Measurements from ENCODE around the gene APOBEC2. TPM values are rescaled to one million over a fixed set of nuclear protein-coding genes. Genes with fewer than 3 reads are reported as not detected.
A peak's percentile ranks its signal among the peaks of the same experiment; 100 is the strongest.

Gene APOBEC2
- total RNA-seq, 2 donors from 2014 or later: 2.3 to 4.0 TPM

- 85 to 93% methylated on average over 2 of the region's 2 CpGs for WGBS, 2 donors
- H3K27ac ChIP-seq: no peak overlapping the region
- no peak overlapping the region for H3K4me3 ChIP-seq
- ATAC-seq: no peak
- no peak for DNase-seq
- no peaks in the 10 kb centered on the region for H3K27me3 ChIP-seq
- peaks cover 0 to 9% of the 10 kb centered on the region in 2 donors for H3K36me3 ChIP-seq (replicated peaks in 1 of 2; ENCODE audit: insufficient read depth in 1 of 2, low read depth in 2 of 2)
- intact Hi-C loops (cut with DNase I): no loop called here
- H3K4me1 ChIP-seq: peaks cover 22% of the 10 kb centered on the region
- TF ChIP-seq CTCF (IDR thresholded peaks at IDR 0.05) (no peak), POLR2A (IDR thresholded peaks at IDR 0.05) (no peak)
- no peaks in the 10 kb centered on the region for H3K9me3 ChIP-seq
Measured at GRCh38 chr6:41080621-41081020, 27.6 kb downstream of the APOBEC2 start.

DNA sequence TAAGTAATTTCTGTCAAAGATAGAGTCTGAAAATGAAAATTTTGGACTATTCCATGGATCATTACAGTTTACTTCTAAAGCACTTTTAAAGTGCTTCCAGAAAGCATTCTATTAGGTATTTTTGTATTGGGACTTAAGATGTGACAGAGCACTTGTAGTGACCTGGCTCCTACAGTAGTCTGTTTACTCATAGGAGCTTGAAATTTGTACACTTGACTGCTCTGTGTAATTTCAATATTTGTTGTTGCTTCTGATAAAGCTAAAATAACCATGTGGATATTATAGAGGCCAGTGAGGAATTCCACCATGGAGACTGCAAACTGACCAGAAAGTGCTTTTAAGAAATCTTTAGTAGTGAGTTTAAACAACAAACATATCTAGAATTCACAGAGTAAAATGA lies 30.1 kb downstream of the APOBEC2 start:
- H3K27ac ChIP-seq: no peak overlapping the region
- H3K4me3 ChIP-seq: no peak overlapping the region
- intact Hi-C loops (cut with DNase I): no loop called here
- peaks cover 0 to 14% of the 10 kb centered on the region in 2 donors for H3K36me3 ChIP-seq (replicated peaks in 1 of 2; ENCODE audit: insufficient read depth in 1 of 2, low read depth in 2 of 2)
- no peaks in the 10 kb centered on the region for H3K9me3 ChIP-seq
- no peaks in the 10 kb centered on the region for H3K27me3 ChIP-seq
- no peak for TF ChIP-seq CTCF (IDR thresholded peaks at IDR 0.05)
- TF ChIP-seq POLR2A (IDR thresholded peaks at IDR 0.05): no peak
- peaks cover 5% of the 10 kb centered on the region for H3K4me1 ChIP-seq
- no peak for ATAC-seq
- no peak for DNase-seq

DNA sequence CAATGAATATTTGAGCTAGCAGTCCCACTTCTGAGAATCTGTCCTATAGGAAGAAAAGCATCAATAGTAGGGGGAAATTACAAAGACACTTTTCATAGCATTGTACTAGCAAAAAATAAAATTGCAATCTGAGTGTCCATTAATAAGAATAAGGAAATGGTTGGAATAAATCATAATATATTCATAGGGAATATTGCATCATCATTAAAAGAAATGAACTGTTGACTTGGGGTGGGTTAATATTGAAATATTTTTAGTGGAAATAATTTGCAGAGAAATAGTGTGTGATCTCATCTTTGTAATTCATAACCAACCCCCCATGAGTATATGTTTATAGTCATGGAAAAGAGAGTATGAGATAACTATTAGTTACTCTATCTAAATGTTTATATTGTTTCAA lies 32.2 kb downstream of the APOBEC2 start:
- no peaks in the 10 kb centered on the region for H3K27me3 ChIP-seq
- no peak for DNase-seq
- no peaks in the 10 kb centered on the region for H3K9me3 ChIP-seq
- no peak overlapping the region for H3K4me3 ChIP-seq
- no peak overlapping the region for H3K27ac ChIP-seq
- peaks cover 5% of the 10 kb centered on the region for H3K4me1 ChIP-seq
- TF ChIP-seq CTCF (IDR thresholded peaks at IDR 0.05) (no peak), POLR2A (IDR thresholded peaks at IDR 0.05) (no peak)
- intact Hi-C loops (cut with DNase I): no loop called here
- H3K36me3 ChIP-seq (replicated peaks in 1 of 2; ENCODE audit: insufficient read depth in 1 of 2, low read depth in 2 of 2): peaks cover 0 to 25% of the 10 kb centered on the region in 2 donors
- no peak for ATAC-seq

- WGBS, 2 donors: 88 to 89% methylated on average over 4 of the region's 4 CpGs
- Histone ChIP-seq H3K36me3 (replicated peaks in 1 of 2; ENCODE audit: insufficient read depth in 1 of 2, low read depth in 2 of 2) (peaks cover 3 to 40% of the 10 kb centered on the region in 2 donors), H3K27ac (no peak overlapping the region), H3K4me1 (no peaks in the 10 kb centered on the region), H3K27me3 (no peaks in the 10 kb centered on the region), H3K9me3 (no peaks in the 10 kb centered on the region), H3K4me3 (no peak overlapping the region)
- TF ChIP-seq POLR2A (IDR thresholded peaks at IDR 0.05) (no peak), CTCF (IDR thresholded peaks at IDR 0.05) (no peak)
- DNase-seq (no peak), ATAC-seq (no peak)
- intact Hi-C loops (cut with DNase I): no loop called here
Measured at GRCh38 chr6:41088451-41088850, 35.4 kb downstream of the APOBEC2 start.

- Histone ChIP-seq H3K9me3 (no peaks in the 10 kb centered on the region), H3K4me1 (no peaks in the 10 kb centered on the region), H3K27me3 (no peaks in the 10 kb centered on the region), H3K4me3 (no peak overlapping the region), H3K27ac (no peak overlapping the region), H3K36me3 (replicated peaks in 1 of 2; ENCODE audit: insufficient read depth in 1 of 2, low read depth in 2 of 2) (peaks cover 20 to 57% of the 10 kb centered on the region in 2 donors)
- ATAC-seq: no peak
- intact Hi-C loops (cut with DNase I): no loop called here
- DNase-seq: peak in 1 of 4 donors; percentile 11
- TF ChIP-seq CTCF (IDR thresholded peaks at IDR 0.05) (no peak), POLR2A (IDR thresholded peaks at IDR 0.05) (no peak)
- 32 to 46% methylated on average over 1 of the region's 1 CpG for WGBS, 2 donors
Measured at GRCh38 chr6:41090841-41091761, 38.1 kb downstream of the APOBEC2 start.
